ENCODE measurements around the gene DYNLRB1.
A peak's percentile ranks its signal among the peaks of the same experiment; 100 is the strongest.

GRCh38 chr20:34525709-34526416 is 9.6 kb downstream of the DYNLRB1 start:
- TF ChIP-seq EP300 (IDR thresholded peaks at IDR 0.05) (no peak), POLR2A (IDR thresholded peaks at IDR 0.05) (no peak), CTCF (IDR thresholded peaks at IDR 0.05) (no peak), POLR2AphosphoS5 (IDR thresholded peaks at IDR 0.05) (peak; percentile 23 to 89 (median 57))
